Measurements from ENCODE around the gene PLPP6. TPM values are rescaled to one million over a fixed set of nuclear protein-coding genes. Genes with fewer than 3 reads are reported as not detected.
"Not testable (repeated sequence)": the region's sequence is repeated elsewhere in the genome, so short reads cannot be mapped to it uniquely, and the experiment has no call there.

Gene PLPP6
- total RNA-seq, 4 donors from 2014 or later = 4.2 to 8.0 (median 5.6) TPM

GRCh38 chr9:4654538-4654937 lies 7.6 kb upstream of the PLPP6 start:
- H3K27me3 ChIP-seq = no peaks in the 10 kb centered on the region
- no peak overlapping the region for H3K27ac ChIP-seq
- DNase-seq (ENCODE audit: low spot score in 2 of 2) = no peak
- H3K9me3 ChIP-seq = no peaks in the 10 kb centered on the region
- 86 to 93% methylated on average over 10 of the region's 10 CpGs for WGBS, 2 donors
- H3K4me1 ChIP-seq = no peaks in the 10 kb centered on the region
- TF ChIP-seq, protein P1, sequence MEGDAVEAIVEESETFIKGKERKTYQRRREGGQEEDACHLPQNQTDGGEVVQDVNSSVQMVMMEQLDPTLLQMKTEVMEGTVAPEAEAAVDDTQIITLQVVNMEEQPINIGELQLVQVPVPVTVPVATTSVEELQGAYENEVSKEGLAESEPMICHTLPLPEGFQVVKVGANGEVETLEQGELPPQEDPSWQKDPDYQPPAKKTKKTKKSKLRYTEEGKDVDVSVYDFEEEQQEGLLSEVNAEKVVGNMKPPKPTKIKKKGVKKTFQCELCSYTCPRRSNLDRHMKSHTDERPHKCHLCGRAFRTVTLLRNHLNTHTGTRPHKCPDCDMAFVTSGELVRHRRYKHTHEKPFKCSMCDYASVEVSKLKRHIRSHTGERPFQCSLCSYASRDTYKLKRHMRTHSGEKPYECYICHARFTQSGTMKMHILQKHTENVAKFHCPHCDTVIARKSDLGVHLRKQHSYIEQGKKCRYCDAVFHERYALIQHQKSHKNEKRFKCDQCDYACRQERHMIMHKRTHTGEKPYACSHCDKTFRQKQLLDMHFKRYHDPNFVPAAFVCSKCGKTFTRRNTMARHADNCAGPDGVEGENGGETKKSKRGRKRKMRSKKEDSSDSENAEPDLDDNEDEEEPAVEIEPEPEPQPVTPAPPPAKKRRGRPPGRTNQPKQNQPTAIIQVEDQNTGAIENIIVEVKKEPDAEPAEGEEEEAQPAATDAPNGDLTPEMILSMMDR (IDR thresholded peaks at IDR 0.05) = no peak
- H3K4me3 ChIP-seq = no peak overlapping the region
- H3K36me3 ChIP-seq = peaks cover 0 to 5% (median 0%) of the 10 kb centered on the region in 3 donors

- H3K9me3 ChIP-seq; DNase-seq (ENCODE audit: low spot score in 2 of 2); H3K27ac ChIP-seq; H3K27me3 ChIP-seq; H3K36me3 ChIP-seq; H3K4me3 ChIP-seq; H3K4me1 ChIP-seq: not testable (repeated sequence)
- WGBS, 2 donors = 82 to 90% methylated on average over 3 of the region's 3 CpGs
These were observed 5.9 kb upstream of the PLPP6 start for GRCh38 chr9:4656196-4656595.

GRCh38 chr9:4656621-4657020 lies 5.5 kb upstream of the PLPP6 start:
- TF ChIP-seq, protein P1 (IDR thresholded peaks at IDR 0.05) = no peak
- TF ChIP-seq EP300 (IDR thresholded peaks at IDR 0.05) (no peak), POLR2A (IDR thresholded peaks at IDR 0.05) (no peak)
- Histone ChIP-seq H3K4me3 (no peak overlapping the region), H3K4me1 (peaks cover 0 to 4% (median 1%) of the 10 kb centered on the region in 4 donors), H3K27ac (no peak overlapping the region), H3K27me3 (no peaks in the 10 kb centered on the region), H3K9me3 (no peaks in the 10 kb centered on the region), H3K36me3 (peaks cover 0 to 5% (median 0%) of the 10 kb centered on the region in 3 donors)
- DNase-seq (ENCODE audit: low spot score in 2 of 2) = no peak
- 73 to 78% methylated on average over 3 of the region's 3 CpGs for WGBS, 2 donors

DNA sequence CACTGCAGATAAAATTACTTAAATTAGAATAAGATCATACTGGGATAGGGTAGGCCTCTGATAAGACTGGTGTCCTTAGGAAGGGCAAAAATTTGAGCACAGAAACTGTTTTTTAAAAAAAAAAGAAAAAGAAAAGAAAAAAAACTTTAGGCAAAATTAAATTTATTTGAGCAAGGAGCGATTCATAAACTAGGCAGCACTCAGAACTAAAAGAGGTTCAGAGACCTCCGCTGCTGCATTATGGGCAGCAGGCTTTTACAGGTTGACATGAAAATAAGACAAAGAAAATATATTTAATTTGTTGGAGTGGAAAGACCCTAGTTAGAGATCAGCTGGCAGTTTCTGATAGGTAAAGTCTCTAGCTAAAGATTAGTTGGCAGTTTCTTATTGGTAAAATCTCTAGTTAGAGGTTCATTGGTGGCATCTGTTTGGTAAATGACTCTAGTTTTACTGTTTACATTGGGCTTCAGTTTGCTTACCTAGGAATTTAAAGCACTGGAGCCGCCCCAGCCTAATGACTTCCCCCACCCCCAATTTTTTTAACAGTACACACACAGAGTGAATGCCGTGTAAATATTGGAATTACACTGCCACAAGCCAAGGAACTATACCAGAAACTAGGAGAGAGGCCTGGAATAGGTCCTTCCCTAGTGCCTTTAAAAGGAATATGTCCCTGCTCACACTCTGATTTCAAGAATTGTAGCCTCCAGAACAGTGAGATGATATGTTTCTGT lies 4.5 kb upstream of the PLPP6 start:
- Histone ChIP-seq H3K36me3 (peaks cover 0 to 5% (median 0%) of the 10 kb centered on the region in 3 donors), H3K4me1 (peaks cover 0 to 9% (median 5%) of the 10 kb centered on the region in 4 donors), H3K9me3 (no peaks in the 10 kb centered on the region), H3K27ac (no peak overlapping the region), H3K4me3 (no peak overlapping the region), H3K27me3 (no peaks in the 10 kb centered on the region)
- TF ChIP-seq, protein P1 (IDR thresholded peaks at IDR 0.05) = no peak
- TF ChIP-seq POLR2A (IDR thresholded peaks at IDR 0.05) (no peak), EP300 (IDR thresholded peaks at IDR 0.05) (no peak)
- WGBS, 2 donors = 90 to 97% methylated on average over 4 of the region's 4 CpGs
- no peak for DNase-seq (ENCODE audit: low spot score in 2 of 2)

DNA sequence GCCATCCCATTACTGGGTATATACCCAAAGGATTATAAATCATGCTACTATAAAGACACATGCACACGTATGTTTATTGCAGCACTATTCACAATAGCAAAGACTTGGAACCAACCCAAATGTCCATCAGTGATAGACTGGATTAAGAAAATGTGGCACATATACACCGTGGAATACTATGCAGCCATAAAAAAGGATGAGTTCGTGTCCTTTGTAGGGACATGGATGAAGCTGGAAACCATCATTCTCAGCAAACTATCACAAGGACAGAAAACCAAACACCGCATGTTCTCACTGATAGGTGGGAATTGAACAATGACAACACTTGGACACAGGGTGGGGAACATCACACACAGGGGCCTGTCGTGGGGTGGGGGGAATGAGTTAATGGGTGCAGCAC lies 1.4 kb upstream of the PLPP6 start:
- H3K9me3 ChIP-seq; H3K27me3 ChIP-seq; H3K4me3 ChIP-seq; H3K36me3 ChIP-seq; DNase-seq (ENCODE audit: low spot score in 2 of 2); H3K27ac ChIP-seq: not testable (repeated sequence)
- 95 to 97% methylated on average over 5 of the region's 5 CpGs for WGBS, 2 donors
- H3K4me1 ChIP-seq = peaks cover 0 to 38% (median 32%) of the 10 kb centered on the region in 4 donors

- TF ChIP-seq POLR2A (IDR thresholded peaks at IDR 0.05) = no peak
- no peak for TF ChIP-seq EP300 (IDR thresholded peaks at IDR 0.05)
- TF ChIP-seq, protein P1 (IDR thresholded peaks at IDR 0.05) = no peak
- no peak overlapping the region for H3K4me3 ChIP-seq
- H3K27ac ChIP-seq = peak overlapping the region in 1 of 4 donors; percentile 31
- H3K36me3 ChIP-seq = no peaks in the 10 kb centered on the region
- no peak for DNase-seq (ENCODE audit: low spot score in 2 of 2)
- WGBS, 2 donors = 81 to 88% methylated on average over 1 of the region's 1 CpG
- H3K4me1 ChIP-seq = peaks cover 0 to 42% (median 32%) of the 10 kb centered on the region in 4 donors
- H3K9me3 ChIP-seq = no peaks in the 10 kb centered on the region
- H3K27me3 ChIP-seq = no peaks in the 10 kb centered on the region
These were observed 929 bp upstream of the PLPP6 start for GRCh38 chr9:4661165-4661564.
